GM23338 (cell line): ENCODE data around the gene SLC49A4. TPM values are rescaled to one million over a fixed set of nuclear protein-coding genes. Genes with fewer than 3 reads are reported as not detected.

ENCODE experiments used
- ATAC-seq: fragments of 200-7000 bp; cut with Tn5 transposase; 3 replicates; pipeline ENCODE4 v1.9.1; 2020
- DNase-seq: peaks from one replicate; pipeline ENCODE4 v3.0.0-alpha.2; 2015; ENCODE audit warnings: low spot score
- H2AFZ ChIP-seq: fragments of 200-600 bp; sonication (generic); 2 replicates; pipeline ENCODE4 v1.8.0; 2016; ENCODE audit warnings: antibody characterized with exemption, mild to moderate bottlenecking, moderate library complexity
- H3F3A ChIP-seq: fragments of 200-600 bp; sonication (generic); replicated peaks from 2 replicates; pipeline ENCODE4 v1.8.0; 2017; ENCODE audit warnings: antibody characterized with exemption, mixed run types, low read depth
- H3K27ac ChIP-seq: fragments of 200-600 bp; sonication (generic); 2 replicates; pipeline ENCODE4 v1.6.1; 2016; ENCODE audit warnings: low read depth
- H3K27me3 ChIP-seq: fragments of 200-600 bp; sonication (generic); 2 replicates; pipeline ENCODE4 v1.8.0; 2016; ENCODE audit warnings: mild to moderate bottlenecking, mixed run types, moderate library complexity; ENCODE audit not compliant: insufficient read depth
- H3K36me3 ChIP-seq: fragments of 200-600 bp; sonication (generic); 2 replicates; pipeline ENCODE4 v1.8.0; 2016; ENCODE audit warnings: mild to moderate bottlenecking; ENCODE audit not compliant: insufficient read depth
- H3K4me1 ChIP-seq: fragments of 200-600 bp; sonication (generic); 2 replicates; pipeline ENCODE4 v1.8.0; 2016; ENCODE audit warnings: mild to moderate bottlenecking, moderate library complexity; ENCODE audit not compliant: insufficient read depth
- H3K4me2 ChIP-seq: fragments of 200-600 bp; sonication (generic); 2 replicates; pipeline ENCODE4 v1.7.1; 2017; ENCODE audit warnings: mixed run types
- H3K4me3 ChIP-seq: fragments of 200-600 bp; sonication (generic); 2 replicates; pipeline ENCODE4 v1.6.1; 2016; ENCODE audit warnings: mixed run types
- H3K79me2 ChIP-seq: fragments of 200-600 bp; sonication (generic); replicated peaks from 2 replicates; pipeline ENCODE4 v1.8.0; 2017; ENCODE audit warnings: mild to moderate bottlenecking; ENCODE audit not compliant: insufficient read depth
- H3K9me2 ChIP-seq: fragments of 200-600 bp; sonication (generic); 2 replicates; pipeline ENCODE4 v1.8.0; 2017; ENCODE audit not compliant: insufficient read depth
- H4K20me1 ChIP-seq: fragments of 200-600 bp; sonication (generic); replicated peaks from 2 replicates; pipeline ENCODE4 v1.8.0; 2017; ENCODE audit warnings: mild to moderate bottlenecking; ENCODE audit not compliant: insufficient read depth
- H3K27ac Mint-ChIP-seq: 2 replicates; pipeline ENCODE4 v1.8.0; 2020; ENCODE audit warnings: inconsistent platforms, mild to moderate bottlenecking, moderate library complexity, mixed read lengths
- H3K27me3 Mint-ChIP-seq: 3 replicates; pipeline ENCODE4 v1.8.0; 2022; ENCODE audit warnings: low read depth, mild to moderate bottlenecking, moderate library complexity, mixed read lengths, inconsistent platforms; ENCODE audit not compliant: insufficient read depth, poor library complexity
- H3K36me3 Mint-ChIP-seq: 3 replicates; pipeline ENCODE4 v1.8.0; 2021; ENCODE audit warnings: low read depth, mild to moderate bottlenecking, inconsistent platforms, moderate library complexity, mixed read lengths
- H3K4me1 Mint-ChIP-seq: 3 replicates; pipeline ENCODE4 v1.8.0; 2020; ENCODE audit warnings: mild to moderate bottlenecking, inconsistent platforms, mixed read lengths
- H3K4me3 Mint-ChIP-seq: 3 replicates; pipeline ENCODE4 v1.8.0; 2021; ENCODE audit warnings: moderate library complexity, mild to moderate bottlenecking, inconsistent platforms, mixed read lengths
- H3K9me3 Mint-ChIP-seq: 3 replicates; pipeline ENCODE4 v1.8.0; 2020; ENCODE audit warnings: moderate library complexity, mild to moderate bottlenecking, inconsistent platforms, mixed read lengths
- CTCF ChIP-seq, 2 experiments: fragments of 200-600 bp in 1 of 2; sonication (generic) in 1 of 2; conservative IDR thresholded peaks; 2 replicates each; pipeline versions ENCODE4 v1.5.1 to v1.6.1; 2016 to 2017; ENCODE audit warnings: antibody characterized with exemption in 2 of 2, low read depth in 2 of 2, mild to moderate bottlenecking in 2 of 2, moderate library complexity in 1 of 2
- ZNF331 ChIP-seq: fragments of 250-450 bp; sonication (Bioruptor Pico); IDR thresholded peaks from 2 replicates; pipeline ENCODE4 v1.5.0; 2020; ENCODE audit warnings: low read depth, mild to moderate bottlenecking, moderate library complexity
- ZNF462 ChIP-seq: fragments of 250-450 bp; sonication (Bioruptor Pico); IDR thresholded peaks from 2 replicates; pipeline ENCODE4 v1.5.0; 2020; ENCODE audit warnings: mild to moderate bottlenecking, moderate library complexity
- polyA plus RNA-seq: library from polyadenylated mRNA; unstranded; fragments of >200 nt; fragmentation: Nextera tagmentation; extraction: Ambion mirVana; gene quantifications from 2 replicates; pipeline ENCODE4 v1.2.1, GENCODE V29; 2016
- total RNA-seq: library from RNA; depleted of rRNA; stranded (reverse); fragments of >200 nt; shearing (Covaris generic); gene quantifications from 2 replicates; pipeline ENCODE4 v1.2.3, GENCODE V29; 2014

Gene SLC49A4
- total and polyA plus RNA-seq, 2 experiments from 2014 or later, result 3.7 to 16.8 TPM

- no peak overlapping the region for H3K4me2 ChIP-seq
Observed at GRCh38 chr3:122758877-122759560, 35.9 kb upstream of the SLC49A4 start.

GRCh38 chr3:122760453-122761271 lies 34.2 kb upstream of the SLC49A4 start:
- no peak overlapping the region for H2AFZ ChIP-seq
- no peaks in the 10 kb centered on the region for H3K27me3 ChIP-seq
- no peaks in the 10 kb centered on the region for H4K20me1 ChIP-seq
- H3K4me1 ChIP-seq, result peaks cover 7% of the 10 kb centered on the region; the same call in 1 of the 2 replicates
- H3F3A ChIP-seq, result no peaks in the 10 kb centered on the region
- H3K36me3 Mint-ChIP-seq, result no peaks in the 10 kb centered on the region; the same call in 2 of the 3 replicates
- peaks cover 2% of the 10 kb centered on the region for H3K27me3 Mint-ChIP-seq
- ATAC-seq (peak; percentile 96), DNase-seq (peak; percentile 92)
- no peak overlapping the region for H3K4me2 ChIP-seq
- TF ChIP-seq ZNF462 (0 out of 2 replicates have a peak, but pooled peaks have one; percentile 38), ZNF331 (CRISPR knock-in tag) (no peak)
- peak overlapping the region; percentile 39; the same call in 1 of the 2 replicates for H3K27ac ChIP-seq
- H3K4me3 ChIP-seq, result no peak overlapping the region
- peaks cover 17% of the 10 kb centered on the region for H3K4me1 Mint-ChIP-seq
- H3K4me3 Mint-ChIP-seq, result peak overlapping the region; percentile 16; the same call in 1 of the 3 replicates
- no peaks in the 10 kb centered on the region for H3K79me2 ChIP-seq
- no peaks in the 10 kb centered on the region for H3K9me2 ChIP-seq
- H3K27ac Mint-ChIP-seq, result peak overlapping the region; percentile 91
- H3K36me3 ChIP-seq, result no peaks in the 10 kb centered on the region
- no peaks in the 10 kb centered on the region for H3K9me3 Mint-ChIP-seq

More at GRCh38 chr3:122758877-122759560, 35.9 kb upstream of the SLC49A4 start:
- Histone ChIP-seq H3K4me1 (peaks cover 7% of the 10 kb centered on the region; the same call in 1 of the 2 replicates), H3K9me2 (no peaks in the 10 kb centered on the region), H4K20me1 (no peaks in the 10 kb centered on the region), H3F3A (no peaks in the 10 kb centered on the region), H2AFZ (no peak overlapping the region), H3K27me3 (no peaks in the 10 kb centered on the region), H3K79me2 (no peaks in the 10 kb centered on the region), H3K4me3 (no peak overlapping the region), H3K27ac (no peak overlapping the region), H3K36me3 (peaks cover 4% of the 10 kb centered on the region; the same call in 1 of the 2 replicates)
- no peak for ATAC-seq
- Mint-ChIP-seq H3K27ac (no peak overlapping the region), H3K27me3 (peaks cover 2% of the 10 kb centered on the region), H3K4me3 (no peak overlapping the region), H3K36me3 (peaks cover 7% of the 10 kb centered on the region; the same call in 2 of the 3 replicates), H3K4me1 (peaks cover 17% of the 10 kb centered on the region), H3K9me3 (no peaks in the 10 kb centered on the region)
- DNase-seq, result no peak
- TF ChIP-seq CTCF (conservative IDR thresholded peaks at IDR 0.05; ENCODE audit: low read depth in 2 of 2), result no peak
